Left lobe of liver (tissue), 2 donors: ENCODE data around the gene WDFY4. TPM values are rescaled to one million over a fixed set of nuclear protein-coding genes. Genes with fewer than 3 reads are reported as not detected.

Experiments used
- ATAC-seq: fragments of 200-7000 bp; cut with Tn5 transposase; one replicate; pipeline ENCODE4 v1.9.1; 2020; ENCODE audit warnings: mild to moderate bottlenecking, moderate library complexity
- DNase-seq: peaks from one replicate; pipeline ENCODE4 v3.0.0-alpha.2; 2020; ENCODE audit warnings: low spot score
- total RNA-seq: library from RNA; stranded (reverse); gene quantifications from one replicate; pipeline ENCODE4 v1.2.1, GENCODE V29; 2021
- donor health status: DM: no; HTN: no; CAD: no; lungs with moderate emphysema.
- donor health status: DM: no; HTN: yes; CAD: no.

WDFY4 gene
- total RNA-seq, 1 donor from 2014 or later = 1.3 TPM

- ATAC-seq = no peak
- peak; percentile 34 for DNase-seq
Measured at GRCh38 chr10:48789486-48790456, 105.1 kb downstream of the WDFY4 start.

- no peak for ATAC-seq
Measured at GRCh38 chr10:48790457-48791044, 105.9 kb downstream of the WDFY4 start.

GRCh38 chr10:48791267-48791928, 106.7 kb downstream of the WDFY4 start:
- DNase-seq = peak; percentile 35

More at GRCh38 chr10:48790457-48791044, 105.9 kb downstream of the WDFY4 start:
- DNase-seq = peak; percentile 15

GRCh38 chr10:48792121-48792520, 107.4 kb downstream of the WDFY4 start:
- ATAC-seq (no peak), DNase-seq (peak; percentile 15)

More at GRCh38 chr10:48791267-48791928, 106.7 kb downstream of the WDFY4 start:
- ATAC-seq = no peak

GRCh38 chr10:48792687-48793096, 108.0 kb downstream of the WDFY4 start:
- ATAC-seq = no peak
- DNase-seq = peak; percentile 8

GRCh38 chr10:48794074-48794473, 109.4 kb downstream of the WDFY4 start:
- DNase-seq (no peak), ATAC-seq (no peak)

- DNase-seq (no peak), ATAC-seq (no peak)
Measured at GRCh38 chr10:48796713-48797245, 112.1 kb downstream of the WDFY4 start.

GRCh38 chr10:48797830-48798229, 113.2 kb downstream of the WDFY4 start:
- ATAC-seq (no peak), DNase-seq (no peak)

- peak; percentile 36 for DNase-seq
- ATAC-seq = no peak
Measured at GRCh38 chr10:48798481-48799254, 114.0 kb downstream of the WDFY4 start.

- peak; percentile 36 for DNase-seq
- ATAC-seq = no peak
Measured at GRCh38 chr10:48799341-48800006, 114.8 kb downstream of the WDFY4 start.

GRCh38 chr10:48800007-48800675, 115.5 kb downstream of the WDFY4 start:
- DNase-seq (peak; percentile 39), ATAC-seq (peak; percentile 44)

- DNase-seq (no peak), ATAC-seq (no peak)
Measured at GRCh38 chr10:48801001-48801421, 116.3 kb downstream of the WDFY4 start.

- DNase-seq = no peak
- ATAC-seq = no peak
Measured at GRCh38 chr10:48802611-48803071, 118.0 kb downstream of the WDFY4 start.

- ATAC-seq (no peak), DNase-seq (no peak)
Measured at GRCh38 chr10:48803801-48804584, 119.3 kb downstream of the WDFY4 start.

- ATAC-seq (no peak), DNase-seq (no peak)
Measured at GRCh38 chr10:48804740-48805182, 120.1 kb downstream of the WDFY4 start.

- DNase-seq (no peak), ATAC-seq (no peak)
Measured at GRCh38 chr10:48805411-48805810, 120.7 kb downstream of the WDFY4 start.

GRCh38 chr10:48805848-48806247, 121.2 kb downstream of the WDFY4 start:
- ATAC-seq (no peak), DNase-seq (no peak)

GRCh38 chr10:48806342-48806741, 121.7 kb downstream of the WDFY4 start:
- DNase-seq (no peak), ATAC-seq (no peak)
